ENCODE results near the gene CTCFL.
"Not testable (repeated sequence)": the region's sequence is repeated elsewhere in the genome, so short reads cannot be mapped to it uniquely, and the experiment has no call there.

Gene CTCFL

GRCh38 chr20:57480444-57481160 lies 44.3 kb downstream of the CTCFL start:
- DNase-seq = no peak

GRCh38 chr20:57479196-57479595 lies 45.7 kb downstream of the CTCFL start:
- DNase-seq = no peak

- DNase-seq = no peak
Observed at GRCh38 chr20:57478176-57478575, 46.8 kb downstream of the CTCFL start.

GRCh38 chr20:57476641-57477461 lies 48.1 kb downstream of the CTCFL start:
- DNase-seq = no peak

GRCh38 chr20:57476084-57476526 lies 48.8 kb downstream of the CTCFL start:
- no peak for DNase-seq

- no peak for DNase-seq
Observed at GRCh38 chr20:57475388-57476083, 49.4 kb downstream of the CTCFL start.

GRCh38 chr20:57474816-57475215 lies 50.1 kb downstream of the CTCFL start:
- DNase-seq = no peak

- DNase-seq = no peak
Observed at GRCh38 chr20:57474205-57474604, 50.7 kb downstream of the CTCFL start.

GRCh38 chr20:57473246-57474048 lies 51.5 kb downstream of the CTCFL start:
- DNase-seq = peak; percentile 82

- DNase-seq = not testable (repeated sequence)
Observed at GRCh38 chr20:57472474-57472873, 52.5 kb downstream of the CTCFL start.

GRCh38 chr20:57471496-57472372 lies 53.2 kb downstream of the CTCFL start:
- peak; percentile 12 for DNase-seq

- no peak for DNase-seq
Observed at GRCh38 chr20:57470666-57471495, 54.1 kb downstream of the CTCFL start.

- no peak for DNase-seq
Observed at GRCh38 chr20:57470212-57470522, 54.8 kb downstream of the CTCFL start.

GRCh38 chr20:57469418-57470211 lies 55.3 kb downstream of the CTCFL start:
- no peak for DNase-seq

- DNase-seq = no peak
Observed at GRCh38 chr20:57468523-57469417, 56.2 kb downstream of the CTCFL start.

GRCh38 chr20:57467742-57468141 lies 57.2 kb downstream of the CTCFL start:
- DNase-seq = no peak

- DNase-seq = no peak
Observed at GRCh38 chr20:57465943-57466342, 59.0 kb downstream of the CTCFL start.

- no peak for DNase-seq
Observed at GRCh38 chr20:57465486-57465885, 59.5 kb downstream of the CTCFL start.

- DNase-seq = no peak
Observed at GRCh38 chr20:57464642-57465211, 60.2 kb downstream of the CTCFL start.
